Trophoblast cell (in vitro differentiated cells and primary cell): ENCODE data around the gene IFT52.

Source experiments
- DNase-seq, 2 donors: peaks; one replicate each; pipeline ENCODE4 v3.0.0-alpha.2; 2016
- H2AFZ ChIP-seq: 2 replicates; pipeline ENCODE4 v1.6.1; 2013; ENCODE audit warnings: low read length, moderate library complexity, mild to moderate bottlenecking; ENCODE audit not compliant: insufficient read depth, poor library complexity
- H2AK5ac ChIP-seq: 2 replicates; pipeline ENCODE4 v1.6.1; 2013; ENCODE audit warnings: mild to moderate bottlenecking, low read length
- H2BK120ac ChIP-seq: 2 replicates; pipeline ENCODE4 v1.6.1; 2013; ENCODE audit warnings: low read length, mild to moderate bottlenecking, moderate library complexity; ENCODE audit not compliant: insufficient read depth, poor library complexity
- H2BK12ac ChIP-seq: 2 replicates; pipeline ENCODE4 v1.6.1; 2013; ENCODE audit warnings: mild to moderate bottlenecking, low read length, moderate library complexity
- H2BK5ac ChIP-seq: 2 replicates; pipeline ENCODE4 v1.6.1; 2013; ENCODE audit warnings: low read length, low read depth, moderate library complexity, mild to moderate bottlenecking; ENCODE audit not compliant: poor library complexity
- H3K14ac ChIP-seq: 2 replicates; pipeline ENCODE4 v1.6.1; 2013; ENCODE audit warnings: mild to moderate bottlenecking, low read length
- H3K18ac ChIP-seq: 2 replicates; pipeline ENCODE4 v1.6.1; 2013; ENCODE audit warnings: mild to moderate bottlenecking, low read length
- H3K23ac ChIP-seq: 2 replicates; pipeline ENCODE4 v1.6.1; 2013; ENCODE audit warnings: low read length
- H3K27ac ChIP-seq: 2 replicates; pipeline ENCODE4 v1.5.1; 2013; ENCODE audit warnings: low read depth, mild to moderate bottlenecking, inconsistent platforms, low read length, moderate library complexity
- H3K27me3 ChIP-seq: 2 replicates; pipeline ENCODE4 v1.6.1; 2013; ENCODE audit warnings: inconsistent platforms, mild to moderate bottlenecking, low read length, moderate library complexity; ENCODE audit not compliant: insufficient read depth
- H3K36me3 ChIP-seq, 2 experiments: 1 replicate in 1 of 2; 2 replicates in 1 of 2; pipeline ENCODE4 v1.6.1; 2013; ENCODE audit warnings: low read length in 2 of 2, mild to moderate bottlenecking in 2 of 2, moderate library complexity in 1 of 2; ENCODE audit not compliant: insufficient read depth in 2 of 2, control insufficient read depth in 1 of 2
- H3K4ac ChIP-seq: 2 replicates; pipeline ENCODE4 v1.6.1; 2013; ENCODE audit warnings: low read depth, mild to moderate bottlenecking, low read length, moderate library complexity
- H3K4me1 ChIP-seq, 2 experiments: 1 replicate in 1 of 2; 2 replicates in 1 of 2; pipeline ENCODE4 v1.6.1; 2013; ENCODE audit warnings: low read length in 2 of 2, mild to moderate bottlenecking in 2 of 2, moderate library complexity in 1 of 2; ENCODE audit not compliant: insufficient read depth in 2 of 2, control insufficient read depth in 1 of 2
- H3K4me2 ChIP-seq: 2 replicates; pipeline ENCODE4 v1.6.1; 2013; ENCODE audit warnings: inconsistent platforms, mild to moderate bottlenecking, low read length, moderate library complexity
- H3K4me3 ChIP-seq: 2 replicates; pipeline ENCODE4 v1.5.1; 2013; ENCODE audit warnings: mild to moderate bottlenecking, low read depth, low read length, inconsistent platforms
- H3K79me1 ChIP-seq: one replicate; pipeline ENCODE4 v1.6.1; 2013; ENCODE audit warnings: low read length
- H3K79me2 ChIP-seq: 2 replicates; pipeline ENCODE4 v1.6.1; 2013; ENCODE audit warnings: low read length, mild to moderate bottlenecking; ENCODE audit not compliant: control insufficient read depth, insufficient read depth, poor library complexity
- H3K9ac ChIP-seq: 2 replicates; pipeline ENCODE4 v1.6.1; 2013; ENCODE audit warnings: mild to moderate bottlenecking, low read length
- H3K9me3 ChIP-seq: 2 replicates; pipeline ENCODE4 v1.6.1; 2013; ENCODE audit warnings: low read depth, mild to moderate bottlenecking, control low read depth, inconsistent platforms, low read length; ENCODE audit not compliant: insufficient read depth
- H4K12ac ChIP-seq: 2 replicates; pipeline ENCODE4 v1.6.1; 2013; ENCODE audit warnings: low read depth, mild to moderate bottlenecking, low read length, moderate library complexity
- H4K8ac ChIP-seq: 2 replicates; pipeline ENCODE4 v1.6.1; 2013; ENCODE audit warnings: low read depth, mild to moderate bottlenecking, low read length, moderate library complexity
- H4K91ac ChIP-seq: one replicate; pipeline ENCODE4 v1.6.1; 2013; ENCODE audit warnings: low read depth, mild to moderate bottlenecking, low read length, moderate library complexity
- WGBS: extraction: QIAGEN DNeasy Blood & Tissue Kit; methylation state at CpG from one replicate; pipeline ENCODE4 v1.1.7; 2013; ENCODE audit warnings: missing lambda C conversion rate; ENCODE audit not compliant: insufficient read length, insufficient coverage; ENCODE audit errors: extremely low coverage; 5-methylcytosine and 5-hydroxymethylcytosine counted together

Gene IFT52

DNA sequence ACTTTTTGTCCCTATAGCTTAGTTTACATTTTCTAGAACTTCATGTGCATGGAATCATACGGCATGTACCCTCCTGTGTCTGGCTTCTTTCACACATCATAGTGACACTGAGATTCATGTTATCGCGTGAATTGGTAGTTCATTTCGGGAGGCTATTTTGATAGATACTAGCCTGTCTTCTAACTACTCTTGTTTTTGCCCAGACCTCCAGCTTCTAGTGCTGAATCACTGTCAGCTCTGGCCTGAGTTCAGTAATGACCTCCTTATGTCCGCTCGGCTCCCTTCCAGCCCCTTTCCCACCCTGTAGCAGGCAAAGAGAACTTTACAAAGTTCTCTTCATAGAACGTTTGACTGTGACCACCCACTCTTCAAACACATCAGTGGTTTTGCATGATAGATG is 90.2 kb downstream of the IFT52 start:
- Histone ChIP-seq H3K4me2 (no peak overlapping the region), H3K9ac (no peak overlapping the region), H3K4me1 (no peaks in the 10 kb centered on the region), H2AFZ (no peak overlapping the region), H3K9me3 (no peaks in the 10 kb centered on the region), H3K4me3 (no peak overlapping the region), H3K14ac (no peak overlapping the region), H4K91ac (no peak overlapping the region), H4K8ac (no peak overlapping the region), H2BK5ac (no peak overlapping the region), H4K12ac (no peak overlapping the region), H3K27me3 (no peaks in the 10 kb centered on the region), H3K4ac (no peak overlapping the region), H3K36me3 (peaks cover 16 to 19% of the 10 kb centered on the region in 2 experiments), H3K27ac (no peak overlapping the region), H2BK120ac (no peak overlapping the region), H3K79me2 (no peaks in the 10 kb centered on the region), H2AK5ac (no peak overlapping the region), H3K18ac (no peak overlapping the region), H3K79me1 (no peaks in the 10 kb centered on the region), H2BK12ac (no peak overlapping the region), H3K23ac (no peak overlapping the region)
- WGBS, result no CpG with 5 or more reads among the region's 7 CpGs
- no peak for DNase-seq

DNA sequence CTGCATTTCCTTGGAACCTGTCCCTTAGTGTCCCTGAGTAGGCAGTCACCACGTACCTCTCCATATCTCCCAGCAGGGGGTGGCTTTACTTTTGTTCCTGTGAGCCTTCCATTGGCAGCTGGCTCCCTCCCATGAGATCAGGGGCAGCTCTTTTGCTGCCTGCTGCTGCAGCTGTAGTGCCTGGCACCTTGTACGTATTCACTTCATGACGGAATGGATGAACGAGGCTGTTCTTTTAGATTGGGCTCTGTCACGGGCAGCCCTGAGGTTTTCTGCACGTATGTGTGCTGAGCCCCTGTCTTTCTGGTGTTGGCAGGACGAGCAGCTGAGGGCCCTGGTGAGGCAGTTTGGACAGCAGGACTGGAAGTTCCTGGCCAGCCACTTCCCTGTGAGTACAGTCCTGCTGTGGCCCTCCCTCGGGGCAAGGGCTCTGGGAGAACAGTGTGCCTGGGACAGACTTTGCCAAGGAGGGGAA is 90.8 kb downstream of the IFT52 start:
- Histone ChIP-seq H3K4me1 (no peaks in the 10 kb centered on the region), H2BK5ac (no peak overlapping the region), H3K23ac (no peak overlapping the region), H3K36me3 (peaks cover 17 to 24% of the 10 kb centered on the region in 2 experiments), H2AFZ (no peak overlapping the region), H3K4ac (no peak overlapping the region), H3K79me2 (no peaks in the 10 kb centered on the region), H2AK5ac (no peak overlapping the region), H3K9ac (no peak overlapping the region), H3K79me1 (no peaks in the 10 kb centered on the region), H3K9me3 (no peaks in the 10 kb centered on the region), H2BK120ac (no peak overlapping the region), H3K18ac (no peak overlapping the region), H2BK12ac (no peak overlapping the region), H4K91ac (no peak overlapping the region), H3K27me3 (no peaks in the 10 kb centered on the region), H3K4me3 (no peak overlapping the region), H3K27ac (no peak overlapping the region), H3K14ac (no peak overlapping the region), H4K12ac (no peak overlapping the region), H3K4me2 (no peak overlapping the region), H4K8ac (no peak overlapping the region)
- no CpG with 5 or more reads among the region's 8 CpGs for WGBS
- no peak for DNase-seq

DNA sequence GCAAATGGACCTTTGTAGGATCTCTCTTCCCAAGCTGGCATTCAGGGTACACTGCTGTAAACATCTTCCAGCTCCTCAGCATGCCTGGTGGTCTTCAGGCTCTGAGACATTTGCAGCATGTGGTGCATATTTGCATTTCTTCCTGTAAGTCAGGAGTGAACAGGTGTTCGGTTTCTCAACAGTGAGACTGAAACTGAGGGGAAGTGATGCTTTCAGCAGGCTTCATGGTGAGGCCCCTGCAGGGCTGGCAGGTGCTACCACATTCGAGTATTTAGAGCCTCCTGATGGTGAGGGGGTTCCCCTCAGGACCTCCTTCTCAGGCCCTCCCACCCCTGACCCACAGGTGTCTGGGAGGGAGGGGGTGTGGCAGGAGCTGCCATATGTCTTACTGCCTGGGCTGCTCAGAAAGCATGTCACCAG is 91.3 kb downstream of the IFT52 start:
- no peak overlapping the region for H4K8ac ChIP-seq
- no peak overlapping the region for H2BK120ac ChIP-seq
- H2AFZ ChIP-seq, result no peak overlapping the region
- H2AK5ac ChIP-seq, result no peak overlapping the region
- no peak overlapping the region for H3K14ac ChIP-seq
- no peak overlapping the region for H2BK12ac ChIP-seq
- no peak overlapping the region for H3K18ac ChIP-seq
- H3K9me3 ChIP-seq, result no peaks in the 10 kb centered on the region
- no peak overlapping the region for H3K9ac ChIP-seq
- H3K79me2 ChIP-seq, result no peaks in the 10 kb centered on the region
- no CpG with 5 or more reads among the region's 2 CpGs for WGBS
- H3K4me1 ChIP-seq, result no peaks in the 10 kb centered on the region
- peaks cover 22 to 29% of the 10 kb centered on the region in 2 experiments for H3K36me3 ChIP-seq
- no peak overlapping the region for H4K91ac ChIP-seq
- H4K12ac ChIP-seq, result no peak overlapping the region
- H3K4me3 ChIP-seq, result no peak overlapping the region
- no peak overlapping the region for H3K27ac ChIP-seq
- no peak overlapping the region for H2BK5ac ChIP-seq
- no peak overlapping the region for H3K23ac ChIP-seq
- DNase-seq, result no peak
- H3K4ac ChIP-seq, result no peak overlapping the region
- no peaks in the 10 kb centered on the region for H3K79me1 ChIP-seq
- no peak overlapping the region for H3K4me2 ChIP-seq
- no peaks in the 10 kb centered on the region for H3K27me3 ChIP-seq

DNA sequence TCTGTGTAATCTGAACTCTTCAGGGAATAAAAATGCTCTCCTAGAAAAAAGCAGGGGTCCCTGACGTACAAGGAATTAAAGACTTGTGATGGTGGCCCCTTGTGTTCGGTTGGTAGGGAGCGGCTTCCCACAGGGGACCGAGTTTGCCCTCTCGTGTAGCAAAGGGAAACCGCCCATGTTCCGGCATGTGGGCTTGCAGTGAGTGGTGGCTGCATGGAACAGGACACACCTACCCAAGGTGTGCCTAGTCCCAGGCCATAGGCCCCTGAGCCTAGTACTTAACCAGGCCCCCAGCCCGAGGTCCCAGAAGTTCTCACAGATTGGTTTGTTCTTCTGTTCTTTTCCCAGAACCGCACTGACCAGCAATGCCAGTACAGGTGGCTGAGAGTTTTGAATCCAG is 91.7 kb downstream of the IFT52 start:
- Histone ChIP-seq H3K36me3 (peaks cover 22 to 31% of the 10 kb centered on the region in 2 experiments), H3K79me1 (no peaks in the 10 kb centered on the region), H4K12ac (no peak overlapping the region), H3K27me3 (no peaks in the 10 kb centered on the region), H3K18ac (no peak overlapping the region), H3K4ac (no peak overlapping the region), H3K14ac (no peak overlapping the region), H3K4me2 (no peak overlapping the region), H3K9me3 (no peaks in the 10 kb centered on the region), H2BK5ac (no peak overlapping the region), H2BK12ac (no peak overlapping the region), H4K91ac (no peak overlapping the region), H3K27ac (no peak overlapping the region), H3K4me3 (no peak overlapping the region), H4K8ac (no peak overlapping the region), H3K4me1 (no peaks in the 10 kb centered on the region), H3K79me2 (no peaks in the 10 kb centered on the region), H3K9ac (no peak overlapping the region), H3K23ac (no peak overlapping the region), H2BK120ac (no peak overlapping the region), H2AFZ (no peak overlapping the region), H2AK5ac (no peak overlapping the region)
- WGBS, result no CpG with 5 or more reads among the region's 9 CpGs
- no peak for DNase-seq
